ENCODE data around the gene NCAPD2. TPM values are rescaled to one million over a fixed set of nuclear protein-coding genes. Genes with fewer than 3 reads are reported as not detected.
A peak's percentile ranks its signal among the peaks of the same experiment; 100 is the strongest.

Gene NCAPD2
- total RNA-seq, 1 experiment from 2014 or later, result 114 TPM

- peak within 1 kb of the TSS; percentile 46 for H3T11ph ChIP-seq (ENCODE audit: low read length)
- no peak within 1 kb of the TSS for H2BK20ac ChIP-seq (ENCODE audit: low read depth, low read length, poor library complexity, severe bottlenecking)
- peak within 1 kb of the TSS; percentile 96 for H2BK5ac ChIP-seq (ENCODE audit: insufficient read length, low read length)
- H2BK120ac ChIP-seq (ENCODE audit: low read depth, low read length, poor library complexity, severe bottlenecking), result no peak within 1 kb of the TSS
- no CpG with 5 or more reads among the region's 39 CpGs for WGBS (ENCODE audit: extremely low coverage, insufficient read length, low lambda C conversion rate)
- Mint-ChIP-seq H3K9me3 (no peaks in the 10 kb centered on the region), H3K27me3 (ENCODE audit: low read depth) (no peaks in the 10 kb centered on the region), H3K4me3 (peak within 1 kb of the TSS; percentile 91 to 97), H3K36me3 (ENCODE audit: insufficient read depth in 1 of 3, low read depth in 3 of 3) (peaks cover 18 to 37% (median 35%) of the 10 kb centered on the region in 3 experiments), H3K27ac (peak within 1 kb of the TSS; percentile 95 to 100 (median 99)), H3K4me1 (peaks cover 20 to 23% of the 10 kb centered on the region in 2 experiments)
- peak within 1 kb of the TSS; percentile 40 for H2BK12ac ChIP-seq (ENCODE audit: insufficient read length, low read depth, low read length)
- H3K18ac ChIP-seq (ENCODE audit: insufficient read length, low read depth, low read length), result peak within 1 kb of the TSS; percentile 96
- H3K14ac ChIP-seq (ENCODE audit: insufficient read depth, low read length), result peak within 1 kb of the TSS; percentile 93; the same call in 1 of the 2 replicates
- H3K79me2 ChIP-seq (ENCODE audit: insufficient read depth, low read length), result peaks cover 4% of the 10 kb centered on the region; the same call in 1 of the 2 replicates
- H3K4me2 ChIP-seq (ENCODE audit: insufficient read depth, insufficient read length, low read length), result peak within 1 kb of the TSS; percentile 100
- H4K8ac ChIP-seq (replicated peaks; ENCODE audit: insufficient read length, low read depth, low read length), result no peak within 1 kb of the TSS
- no peak within 1 kb of the TSS for H2BK15ac ChIP-seq (ENCODE audit: low read depth, low read length)
- H3K56ac ChIP-seq (ENCODE audit: insufficient read length, low read depth, low read length), result peak within 1 kb of the TSS; percentile 75
- no peak within 1 kb of the TSS for H4K91ac ChIP-seq (ENCODE audit: insufficient read length, low read depth, low read length)
- no peak for TF ChIP-seq CTCF (conservative IDR thresholded peaks at IDR 0.05)
- H3K23me2 ChIP-seq (ENCODE audit: insufficient read length, low read depth, low read length, poor library complexity, severe bottlenecking), result peaks cover 9% of the 10 kb centered on the region
- H3K79me1 ChIP-seq (ENCODE audit: insufficient read depth, low read depth, low read length, poor library complexity, severe bottlenecking), result peaks cover 8% of the 10 kb centered on the region
- H2AK5ac ChIP-seq (ENCODE audit: insufficient read length, low read length), result no peak within 1 kb of the TSS
- H4K5ac ChIP-seq (ENCODE audit: insufficient read length, low read depth, low read length), result peak within 1 kb of the TSS; percentile 96
- no peaks in the 10 kb centered on the region for H4K20me1 ChIP-seq (ENCODE audit: control insufficient read depth, insufficient read depth, insufficient read length)
- no peak within 1 kb of the TSS; the same call in 1 of the 2 replicates for H3K4ac ChIP-seq (ENCODE audit: low read depth, low read length)
- H3K27me3 ChIP-seq (ENCODE audit: insufficient read depth, low read length), result no peaks in the 10 kb centered on the region
- H3K27ac ChIP-seq (ENCODE audit: insufficient read length, low read depth, low read length), result peak within 1 kb of the TSS; percentile 96
- H3K9me3 ChIP-seq (ENCODE audit: control insufficient read depth, low read depth, low read length), result no peaks in the 10 kb centered on the region
- H3K9ac ChIP-seq (ENCODE audit: extremely low read depth, insufficient read length, low read length), result peak within 1 kb of the TSS; percentile 99
- DNase-seq, result peak; percentile 99
- H3K23ac ChIP-seq (ENCODE audit: insufficient read length, low read depth, low read length), result no peak within 1 kb of the TSS
- 0 out of 2 replicates have a peak, but pooled peaks cover 2% of the 10 kb centered on the region for H3K4me1 ChIP-seq (ENCODE audit: insufficient read depth, low read length)
- peak within 1 kb of the TSS; percentile 74 for H2AFZ ChIP-seq (ENCODE audit: low read length)
Measured at GRCh38 chr12:6492838-6493496, 935 bp upstream of the NCAPD2 start, which contains the start of gene MRPL51. Gene MRPL51 (minus strand): TSS chr12:6493262. CDS start chr12:6493136, 126 bp downstream.

All from H9 (cell line).